Uterus (tissue), 2 donors: ENCODE results near the gene ABLIM2.

ENCODE experiments used
- POLR2A ChIP-seq, 2 donors: fragments of 450-650 bp; IDR thresholded peaks; one replicate each; pipeline ENCODE4 v1.6.1; 2016; ENCODE audit warnings: antibody characterized with exemption in 2 of 2, mild to moderate bottlenecking in 1 of 2, moderate library complexity in 1 of 2
- TF ChIP-seq, protein P1 (sequence below), 4 experiments: fragments of 200-600 bp in 2 of 4; fragments of 450-650 bp in 2 of 4; sonication (generic) in 2 of 4; IDR thresholded peaks; one replicate each; pipeline ENCODE4 v1.5.1; 2016 to 2019; ENCODE audit warnings: antibody characterized with exemption in 4 of 4, mild to moderate bottlenecking in 2 of 4, moderate library complexity in 1 of 4

GRCh38 chr4:8004066-8004465 is 154.5 kb downstream of the ABLIM2 start:
- TF ChIP-seq, protein P1, sequence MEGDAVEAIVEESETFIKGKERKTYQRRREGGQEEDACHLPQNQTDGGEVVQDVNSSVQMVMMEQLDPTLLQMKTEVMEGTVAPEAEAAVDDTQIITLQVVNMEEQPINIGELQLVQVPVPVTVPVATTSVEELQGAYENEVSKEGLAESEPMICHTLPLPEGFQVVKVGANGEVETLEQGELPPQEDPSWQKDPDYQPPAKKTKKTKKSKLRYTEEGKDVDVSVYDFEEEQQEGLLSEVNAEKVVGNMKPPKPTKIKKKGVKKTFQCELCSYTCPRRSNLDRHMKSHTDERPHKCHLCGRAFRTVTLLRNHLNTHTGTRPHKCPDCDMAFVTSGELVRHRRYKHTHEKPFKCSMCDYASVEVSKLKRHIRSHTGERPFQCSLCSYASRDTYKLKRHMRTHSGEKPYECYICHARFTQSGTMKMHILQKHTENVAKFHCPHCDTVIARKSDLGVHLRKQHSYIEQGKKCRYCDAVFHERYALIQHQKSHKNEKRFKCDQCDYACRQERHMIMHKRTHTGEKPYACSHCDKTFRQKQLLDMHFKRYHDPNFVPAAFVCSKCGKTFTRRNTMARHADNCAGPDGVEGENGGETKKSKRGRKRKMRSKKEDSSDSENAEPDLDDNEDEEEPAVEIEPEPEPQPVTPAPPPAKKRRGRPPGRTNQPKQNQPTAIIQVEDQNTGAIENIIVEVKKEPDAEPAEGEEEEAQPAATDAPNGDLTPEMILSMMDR (IDR thresholded peaks at IDR 0.05), result no peak
- no peak for TF ChIP-seq POLR2A (IDR thresholded peaks at IDR 0.05)
